ENCODE data around the gene SKAP2.

The SKAP2 gene

GRCh38 chr7:26629696-26630095, 234.7 kb downstream of the SKAP2 start:
- intact Hi-C loops (cut with DNase I; ENCODE audit: low total_unique reads), result no loop called here
- Histone ChIP-seq H3K4me3 (no peak overlapping the region), H3K9me3 (no peaks in the 10 kb centered on the region), H3K4me1 (no peaks in the 10 kb centered on the region), H3K36me3 (no peaks in the 10 kb centered on the region), H3K27ac (no peak overlapping the region), H3K27me3 (no peaks in the 10 kb centered on the region)
- TF ChIP-seq, protein P1, sequence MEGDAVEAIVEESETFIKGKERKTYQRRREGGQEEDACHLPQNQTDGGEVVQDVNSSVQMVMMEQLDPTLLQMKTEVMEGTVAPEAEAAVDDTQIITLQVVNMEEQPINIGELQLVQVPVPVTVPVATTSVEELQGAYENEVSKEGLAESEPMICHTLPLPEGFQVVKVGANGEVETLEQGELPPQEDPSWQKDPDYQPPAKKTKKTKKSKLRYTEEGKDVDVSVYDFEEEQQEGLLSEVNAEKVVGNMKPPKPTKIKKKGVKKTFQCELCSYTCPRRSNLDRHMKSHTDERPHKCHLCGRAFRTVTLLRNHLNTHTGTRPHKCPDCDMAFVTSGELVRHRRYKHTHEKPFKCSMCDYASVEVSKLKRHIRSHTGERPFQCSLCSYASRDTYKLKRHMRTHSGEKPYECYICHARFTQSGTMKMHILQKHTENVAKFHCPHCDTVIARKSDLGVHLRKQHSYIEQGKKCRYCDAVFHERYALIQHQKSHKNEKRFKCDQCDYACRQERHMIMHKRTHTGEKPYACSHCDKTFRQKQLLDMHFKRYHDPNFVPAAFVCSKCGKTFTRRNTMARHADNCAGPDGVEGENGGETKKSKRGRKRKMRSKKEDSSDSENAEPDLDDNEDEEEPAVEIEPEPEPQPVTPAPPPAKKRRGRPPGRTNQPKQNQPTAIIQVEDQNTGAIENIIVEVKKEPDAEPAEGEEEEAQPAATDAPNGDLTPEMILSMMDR (IDR thresholded peaks at IDR 0.05), result no peak
- no peak for DNase-seq

GRCh38 chr7:26627891-26628341, 236.5 kb downstream of the SKAP2 start:
- no peak for DNase-seq
- no peaks in the 10 kb centered on the region for H3K4me1 ChIP-seq
- no peak overlapping the region for H3K4me3 ChIP-seq
- TF ChIP-seq, protein P1 (IDR thresholded peaks at IDR 0.05), result no peak
- no peaks in the 10 kb centered on the region for H3K36me3 ChIP-seq
- intact Hi-C loops (cut with DNase I; ENCODE audit: low total_unique reads), result no loop called here
- no peaks in the 10 kb centered on the region for H3K27me3 ChIP-seq
- H3K9me3 ChIP-seq, result no peaks in the 10 kb centered on the region
- no peak overlapping the region for H3K27ac ChIP-seq

DNA sequence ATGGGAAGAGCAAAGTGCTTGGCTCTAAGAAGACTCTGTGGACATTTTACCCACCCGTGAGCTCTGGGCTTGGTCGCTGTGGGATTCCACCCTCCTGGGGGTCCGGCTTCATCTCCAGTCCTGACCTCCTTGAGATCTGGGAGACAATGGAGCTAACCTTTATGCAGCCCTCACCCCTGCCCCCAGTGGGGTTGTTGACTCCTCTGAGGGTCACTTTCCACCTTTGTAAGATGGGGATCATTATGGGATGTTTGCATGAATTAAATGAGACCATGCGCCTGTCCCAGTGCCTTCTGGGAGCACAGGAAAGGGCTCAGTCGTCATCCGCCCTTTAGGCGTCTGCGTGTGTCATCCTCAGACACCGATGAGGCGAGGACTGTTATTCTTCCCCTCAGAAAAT, 237.2 kb downstream of the SKAP2 start:
- Histone ChIP-seq H3K36me3 (no peaks in the 10 kb centered on the region), H3K9me3 (no peaks in the 10 kb centered on the region), H3K27ac (no peak overlapping the region), H3K27me3 (no peaks in the 10 kb centered on the region), H3K4me3 (no peak overlapping the region), H3K4me1 (no peaks in the 10 kb centered on the region)
- TF ChIP-seq, protein P1 (IDR thresholded peaks at IDR 0.05), result no peak
- no peak for DNase-seq
- intact Hi-C loops (cut with DNase I; ENCODE audit: low total_unique reads), result no loop called here

DNA sequence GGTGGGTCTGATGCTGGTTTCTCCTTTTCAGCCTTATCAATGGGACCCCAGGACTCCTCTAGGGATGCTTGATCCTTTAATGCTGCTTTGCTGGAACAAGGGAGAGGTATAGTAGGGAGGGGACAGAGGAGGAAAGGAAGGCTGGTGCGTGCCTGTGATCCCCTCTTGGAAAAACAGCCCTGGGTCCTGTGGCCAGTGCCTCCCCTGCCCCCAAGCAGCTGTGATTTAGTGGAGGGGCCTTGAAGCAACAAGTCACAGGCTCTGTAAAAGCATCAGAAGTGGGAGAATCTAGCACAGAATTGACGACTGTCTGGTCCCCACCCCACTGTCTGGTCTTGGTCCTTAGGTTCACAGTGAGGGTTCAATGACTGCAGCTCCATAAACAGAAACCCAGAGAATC, 237.7 kb downstream of the SKAP2 start:
- no peaks in the 10 kb centered on the region for H3K4me1 ChIP-seq
- no peaks in the 10 kb centered on the region for H3K27me3 ChIP-seq

DNA sequence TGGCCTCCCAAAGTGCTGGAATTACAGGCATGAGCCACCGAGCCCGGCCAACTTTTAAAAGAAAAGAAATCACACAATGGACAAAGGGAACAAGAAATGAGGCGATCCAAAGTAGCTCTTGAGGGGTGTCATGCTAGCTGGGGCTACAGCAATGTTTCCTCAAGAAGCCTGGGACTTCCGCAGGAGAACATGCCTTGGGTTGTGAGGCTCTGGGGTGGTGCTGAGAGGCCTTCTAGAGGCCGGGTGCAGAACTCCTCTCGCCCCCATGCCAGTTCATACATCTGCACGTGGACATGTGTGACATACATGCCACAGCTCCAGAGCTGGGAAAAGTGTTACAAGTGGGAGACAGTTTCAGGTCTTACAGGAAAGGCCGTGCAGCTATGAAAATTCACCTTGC, 238.2 kb downstream of the SKAP2 start:
- H3K27me3 ChIP-seq, result no peaks in the 10 kb centered on the region
- H3K4me1 ChIP-seq, result no peaks in the 10 kb centered on the region
- TF ChIP-seq, protein P1 (IDR thresholded peaks at IDR 0.05), result no peak
- no peaks in the 10 kb centered on the region for H3K36me3 ChIP-seq
- intact Hi-C loops (cut with DNase I; ENCODE audit: low total_unique reads), result no loop called here
- no peak overlapping the region for H3K4me3 ChIP-seq
- no peak for DNase-seq
- no peak overlapping the region for H3K27ac ChIP-seq
- H3K9me3 ChIP-seq, result no peaks in the 10 kb centered on the region

More for the DNA sequence above, 237.7 kb downstream of the SKAP2 start:
- intact Hi-C loops (cut with DNase I; ENCODE audit: low total_unique reads), result no loop called here
- TF ChIP-seq, protein P1 (IDR thresholded peaks at IDR 0.05), result no peak
- H3K9me3 ChIP-seq, result no peaks in the 10 kb centered on the region
- no peaks in the 10 kb centered on the region for H3K36me3 ChIP-seq
- no peak overlapping the region for H3K4me3 ChIP-seq
- no peak overlapping the region for H3K27ac ChIP-seq
- no peak for DNase-seq

DNA sequence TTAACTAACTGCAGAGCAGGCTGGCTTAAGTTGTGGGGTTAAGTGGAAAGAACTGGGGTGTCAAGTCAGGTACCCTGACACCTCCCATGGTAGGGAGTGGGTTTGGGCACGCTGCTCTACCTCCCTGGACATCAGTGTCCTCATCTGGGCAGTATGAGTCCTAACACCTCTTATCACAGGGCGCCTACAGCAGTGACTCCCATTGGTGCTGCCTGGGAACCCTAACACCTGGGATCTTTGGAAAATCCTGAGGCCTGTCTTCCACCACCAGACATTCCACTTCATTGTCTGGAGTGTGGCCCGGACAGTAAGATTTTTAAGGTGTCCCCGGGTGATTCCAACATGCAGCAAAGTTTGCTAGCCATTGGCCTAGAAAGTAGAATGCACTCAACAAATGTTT, 239.1 kb downstream of the SKAP2 start:
- no peak overlapping the region for H3K27ac ChIP-seq
- intact Hi-C loops (cut with DNase I; ENCODE audit: low total_unique reads), result no loop called here
- TF ChIP-seq, protein P1 (IDR thresholded peaks at IDR 0.05), result no peak

More for the DNA sequence above, 239.1 kb downstream of the SKAP2 start:
- H3K4me3 ChIP-seq, result no peak overlapping the region
- no peaks in the 10 kb centered on the region for H3K4me1 ChIP-seq
- H3K9me3 ChIP-seq, result no peaks in the 10 kb centered on the region
- H3K27me3 ChIP-seq, result no peaks in the 10 kb centered on the region
- no peak for DNase-seq
- H3K36me3 ChIP-seq, result no peaks in the 10 kb centered on the region
